ENCODE results near the gene VEGFB.

- TF ChIP-seq CEBPB (IDR thresholded peaks at IDR 0.05) (no peak), EP300 (IDR thresholded peaks at IDR 0.05) (no peak), CTCF (IDR thresholded peaks at IDR 0.05) (no peak)
Observed at GRCh38 chr11:64255135-64256128, 21.0 kb downstream of the VEGFB start.

All from A549 (cell line).